Right ventricle myocardium inferior (tissue), 1 donor: ENCODE data around the gene HACD4. TPM values are rescaled to one million over a fixed set of nuclear protein-coding genes. Genes with fewer than 3 reads are reported as not detected.

ENCODE experiments used
- ATAC-seq: fragments of 200-7000 bp; cut with Tn5 transposase; one replicate; pipeline ENCODE4 v1.9.1; 2020; ENCODE audit warnings: mild to moderate bottlenecking, moderate library complexity
- DNase-seq: peaks from one replicate; pipeline ENCODE4 v3.0.0; 2021; ENCODE audit errors: missing footprints
- intact Hi-C: fragments of 100-400 bp; cut with DNase I; formaldehyde crosslinking; loops from one replicate; pipeline ENCODE4 v1.11.0; 2022
- long read RNA-seq: library from polyadenylated mRNA; unstranded; transcript quantifications from one replicate; pipeline ENCODE4 v2.0.0, GENCODE V29; 2021
- total RNA-seq: library from RNA; stranded (reverse); fragmentation: NEBNext Ultra II Directional; extraction: Animal tissue kit (Norgen Biotek cat#: 25700); gene quantifications from one replicate; pipeline ENCODE4 v1.2.1, GENCODE V29; 2021
- donor health status: DM: no; HTN: yes; CAD: no; lungs with severe emphysema.

Gene HACD4
- total RNA-seq: 1.1 TPM
- long read RNA-seq, full-length matches to known transcripts: 1 of 2 reads
- long read RNA-seq, partial matches to known transcripts: 0 of 2 reads
- long read RNA-seq, other reads (novel, unspliced or antisense): 1 of 2 reads

- intact Hi-C loops: no loop called here
- DNase-seq: peak; percentile 84
- ATAC-seq: peak; percentile 92
Measured at GRCh38 chr9:21031091-21031807, at the start of gene HACD4. Gene HACD4 (minus strand): TSS chr9:21031640. CDS start chr9:21031590, 50 bp downstream.

GRCh38 chr9:21080793-21081192 lies 49.4 kb upstream of the HACD4 start:
- intact Hi-C loops: no loop called here
- no peak for ATAC-seq
- DNase-seq: no peak

GRCh38 chr9:21078702-21079101 lies 47.3 kb upstream of the HACD4 start:
- intact Hi-C loops: no loop called here
- ATAC-seq (no peak), DNase-seq (no peak)

GRCh38 chr9:21077781-21078180 lies 46.3 kb upstream of the HACD4 start, which contains the start of gene IFNB1:
Gene IFNB1 (minus strand): TSS chr9:21077942. CDS start chr9:21077869, 73 bp downstream.
- no peak for DNase-seq
- ATAC-seq: no peak
- intact Hi-C loops: no loop called here

- no peak for DNase-seq
- intact Hi-C loops: no loop called here
- ATAC-seq: no peak
Measured at GRCh38 chr9:21075484-21075883, 44.0 kb upstream of the HACD4 start.

GRCh38 chr9:21070906-21071305 lies 39.5 kb upstream of the HACD4 start:
- no peak for DNase-seq
- ATAC-seq: no peak
- intact Hi-C loops: no loop called here

GRCh38 chr9:21070171-21070571 lies 38.7 kb upstream of the HACD4 start:
- ATAC-seq (peak; percentile 91), DNase-seq (no peak)
- intact Hi-C loops: no loop called here

GRCh38 chr9:21060919-21061561 lies 29.6 kb upstream of the HACD4 start:
- no peak for ATAC-seq
- no peak for DNase-seq
- intact Hi-C loops: no loop called here

- no peak for DNase-seq
- ATAC-seq: no peak
- intact Hi-C loops: no loop called here
Measured at GRCh38 chr9:21056931-21057330, 25.5 kb upstream of the HACD4 start.

- no peak for ATAC-seq
- no peak for DNase-seq
- intact Hi-C loops: no loop called here
Measured at GRCh38 chr9:21053851-21054250, 22.4 kb upstream of the HACD4 start.

GRCh38 chr9:21047281-21047691 lies 15.8 kb upstream of the HACD4 start:
- DNase-seq (no peak), ATAC-seq (no peak)
- intact Hi-C loops: no loop called here

GRCh38 chr9:21043841-21044240 lies 12.4 kb upstream of the HACD4 start:
- ATAC-seq (no peak), DNase-seq (no peak)
- intact Hi-C loops: no loop called here

GRCh38 chr9:21042466-21042865 lies 11.0 kb upstream of the HACD4 start:
- intact Hi-C loops: no loop called here
- DNase-seq (no peak), ATAC-seq (no peak)

- no peak for ATAC-seq
- no peak for DNase-seq
- intact Hi-C loops: no loop called here
Measured at GRCh38 chr9:21039302-21039701, 7.9 kb upstream of the HACD4 start.

- DNase-seq (no peak), ATAC-seq (no peak)
- intact Hi-C loops: no loop called here
Measured at GRCh38 chr9:21037278-21037677, 5.8 kb upstream of the HACD4 start.

GRCh38 chr9:21031808-21032183 lies 356 bp upstream of the HACD4 start:
- DNase-seq: peak; percentile 53
- intact Hi-C loops: no loop called here
- no peak for ATAC-seq

- peak; percentile 37 for ATAC-seq
- intact Hi-C loops: no loop called here
- DNase-seq: no peak
Measured at GRCh38 chr9:21030389-21031035, 928 bp downstream of the HACD4 start.

- DNase-seq: no peak
- no peak for ATAC-seq
- intact Hi-C loops: no loop called here
Measured at GRCh38 chr9:21029661-21030060, 1.8 kb downstream of the HACD4 start.

- DNase-seq: no peak
- intact Hi-C loops: no loop called here
- ATAC-seq: no peak
Measured at GRCh38 chr9:21028466-21028865, 3.0 kb downstream of the HACD4 start.

GRCh38 chr9:21027295-21027694 lies 4.1 kb downstream of the HACD4 start:
- ATAC-seq: no peak
- intact Hi-C loops: no loop called here
- no peak for DNase-seq
